ENCODE data around the gene KCNMA1.

The KCNMA1 gene

DNA sequence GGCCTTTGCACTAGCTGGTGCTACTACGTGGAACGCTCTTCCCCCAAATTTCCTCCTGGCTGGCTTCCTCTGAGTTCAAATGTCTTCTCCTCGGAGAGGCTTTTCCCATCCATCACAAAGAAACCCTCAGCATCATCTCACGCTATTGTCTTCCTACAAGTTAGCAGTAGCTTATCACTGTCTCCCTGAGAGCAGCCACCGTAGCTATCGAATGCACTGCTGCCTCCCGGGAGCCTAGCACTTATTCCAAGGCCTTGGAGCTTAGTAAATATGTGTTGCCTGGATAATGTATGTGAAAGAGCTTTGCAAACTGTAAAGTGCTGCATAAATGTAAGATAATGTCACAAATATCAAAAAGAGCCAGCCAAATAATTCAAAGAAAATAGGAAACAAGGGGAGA is 124.4 kb downstream of the KCNMA1 start:
- Histone ChIP-seq H3K36me3 (ENCODE audit: insufficient read depth, low read length) (no peaks in the 10 kb centered on the region), H3K4me3 (ENCODE audit: low read length) (no peak overlapping the region), H3K4me1 (ENCODE audit: insufficient read depth, low read length) (no peaks in the 10 kb centered on the region)

DNA sequence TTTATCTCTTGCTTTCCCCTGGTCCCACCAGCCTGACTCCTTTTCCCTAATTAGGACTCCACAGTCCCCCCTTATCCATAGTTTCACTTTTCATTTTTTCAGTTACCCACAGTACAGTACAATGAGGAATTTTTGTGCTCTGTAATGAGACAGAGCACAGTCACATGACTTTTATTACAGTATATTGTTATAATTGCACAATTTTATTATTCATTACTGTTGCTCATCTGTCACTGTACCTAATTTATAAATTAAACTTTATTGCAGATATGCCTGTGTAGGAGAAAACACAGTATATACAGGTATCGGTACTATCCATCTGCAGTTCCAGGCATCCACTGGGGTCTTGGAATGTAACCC is 125.4 kb downstream of the KCNMA1 start:
- H3K27me3 ChIP-seq (ENCODE audit: insufficient read depth, low read length) = peaks cover 4% of the 10 kb centered on the region
- no peaks in the 10 kb centered on the region for H3K4me1 ChIP-seq (ENCODE audit: insufficient read depth, low read length)
- no peaks in the 10 kb centered on the region for H3K9me3 ChIP-seq (ENCODE audit: low read length)
- no peak overlapping the region for H2AFZ ChIP-seq (ENCODE audit: low read depth, low read length)
- H3K36me3 ChIP-seq (ENCODE audit: insufficient read depth, low read length) = no peaks in the 10 kb centered on the region
- H3K4me3 ChIP-seq (ENCODE audit: low read length) = no peak overlapping the region

More for the DNA sequence above, 124.4 kb downstream of the KCNMA1 start:
- H3K27me3 ChIP-seq (ENCODE audit: insufficient read depth, low read length) = peaks cover 7% of the 10 kb centered on the region
- H3K9me3 ChIP-seq (ENCODE audit: low read length) = no peaks in the 10 kb centered on the region
- no peak overlapping the region for H2AFZ ChIP-seq (ENCODE audit: low read depth, low read length)

DNA sequence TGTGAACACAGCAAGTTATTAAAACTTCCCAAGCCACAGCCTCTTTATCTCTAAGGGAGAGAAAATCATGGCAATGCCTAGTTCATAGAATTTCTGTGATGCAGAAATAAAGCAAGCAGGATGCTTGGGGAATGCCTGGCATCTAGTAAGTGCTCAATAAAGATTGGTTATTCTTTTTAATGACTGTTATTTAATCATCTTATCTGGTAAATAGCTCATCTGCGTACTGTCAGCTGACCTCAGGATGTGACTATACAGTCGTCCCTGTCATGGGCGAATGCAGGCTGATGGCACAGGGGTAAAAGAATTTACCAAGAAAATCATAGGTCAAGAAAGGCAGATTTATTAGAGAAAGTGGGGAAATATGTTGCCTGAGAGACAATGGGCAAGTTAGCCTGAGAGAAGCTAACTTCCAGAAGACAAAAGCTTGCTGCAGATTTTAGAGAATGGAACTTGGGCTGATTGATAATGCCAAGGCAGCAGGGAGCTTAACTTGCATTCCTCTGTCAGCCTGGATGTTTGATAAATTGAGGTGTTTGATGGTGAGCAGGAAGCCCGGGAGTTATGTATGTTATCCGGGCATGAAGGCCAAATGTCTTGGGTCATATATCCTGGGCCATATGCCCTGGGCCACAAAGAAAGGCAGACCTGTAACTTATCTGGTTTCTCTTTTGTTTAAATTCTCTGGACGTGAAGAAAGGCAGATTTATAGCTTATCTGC is 126.0 kb downstream of the KCNMA1 start:
- Histone ChIP-seq H3K9me3 (ENCODE audit: low read length) (no peaks in the 10 kb centered on the region), H3K36me3 (ENCODE audit: insufficient read depth, low read length) (no peaks in the 10 kb centered on the region), H3K4me3 (ENCODE audit: low read length) (no peak overlapping the region), H2AFZ (ENCODE audit: low read depth, low read length) (no peak overlapping the region), H3K4me1 (ENCODE audit: insufficient read depth, low read length) (no peaks in the 10 kb centered on the region), H3K27me3 (ENCODE audit: insufficient read depth, low read length) (peaks cover 3% of the 10 kb centered on the region)

DNA sequence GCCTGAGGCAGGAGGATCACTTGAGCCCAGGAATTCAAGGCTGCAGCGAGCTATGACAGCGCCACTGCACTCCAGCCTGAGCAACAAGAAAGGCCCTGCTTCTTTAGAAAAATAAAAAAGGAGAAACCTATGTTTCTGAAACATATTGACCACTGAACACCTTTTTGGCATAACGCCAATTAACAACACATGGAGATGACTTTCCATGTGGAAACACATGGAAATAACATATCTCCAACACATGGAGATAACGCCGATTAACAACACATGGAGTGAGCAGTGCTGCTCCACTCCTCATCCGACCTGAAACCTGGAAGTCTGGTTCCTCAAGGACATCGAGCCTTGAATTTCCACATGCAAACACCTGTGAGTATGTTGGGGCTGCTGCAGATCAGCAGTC is 126.9 kb downstream of the KCNMA1 start:
- peaks cover 3% of the 10 kb centered on the region for H3K27me3 ChIP-seq (ENCODE audit: insufficient read depth, low read length)
- no peaks in the 10 kb centered on the region for H3K36me3 ChIP-seq (ENCODE audit: insufficient read depth, low read length)
- no peaks in the 10 kb centered on the region for H3K4me1 ChIP-seq (ENCODE audit: insufficient read depth, low read length)
- no peak overlapping the region for H2AFZ ChIP-seq (ENCODE audit: low read depth, low read length)
- no peak overlapping the region for H3K4me3 ChIP-seq (ENCODE audit: low read length)
- H3K9me3 ChIP-seq (ENCODE audit: low read length) = no peaks in the 10 kb centered on the region

DNA sequence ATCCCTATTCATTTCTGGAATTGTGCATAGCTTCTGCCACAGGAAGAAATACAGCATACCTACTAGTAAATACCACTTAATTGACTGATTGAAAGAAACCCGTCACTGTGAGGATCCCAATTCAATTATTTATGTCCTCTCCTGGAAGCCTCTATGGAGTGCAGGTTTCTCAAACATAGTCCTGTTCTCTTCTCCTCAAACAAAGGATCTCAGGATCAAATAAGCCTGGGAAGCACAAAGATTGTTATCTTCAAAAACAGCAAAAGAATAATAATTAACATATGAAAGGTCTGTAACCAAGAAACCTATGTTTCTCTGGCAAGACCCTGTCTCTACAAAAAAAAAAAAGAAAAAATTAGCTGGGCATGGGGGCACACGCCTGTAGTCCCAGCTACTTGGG is 127.3 kb downstream of the KCNMA1 start:
- no peak overlapping the region for H2AFZ ChIP-seq (ENCODE audit: low read depth, low read length)
- no peak overlapping the region for H3K4me3 ChIP-seq (ENCODE audit: low read length)
- no peaks in the 10 kb centered on the region for H3K9me3 ChIP-seq (ENCODE audit: low read length)
- no peaks in the 10 kb centered on the region for H3K36me3 ChIP-seq (ENCODE audit: insufficient read depth, low read length)
- no peaks in the 10 kb centered on the region for H3K4me1 ChIP-seq (ENCODE audit: insufficient read depth, low read length)
- peaks cover 3% of the 10 kb centered on the region for H3K27me3 ChIP-seq (ENCODE audit: insufficient read depth, low read length)

DNA sequence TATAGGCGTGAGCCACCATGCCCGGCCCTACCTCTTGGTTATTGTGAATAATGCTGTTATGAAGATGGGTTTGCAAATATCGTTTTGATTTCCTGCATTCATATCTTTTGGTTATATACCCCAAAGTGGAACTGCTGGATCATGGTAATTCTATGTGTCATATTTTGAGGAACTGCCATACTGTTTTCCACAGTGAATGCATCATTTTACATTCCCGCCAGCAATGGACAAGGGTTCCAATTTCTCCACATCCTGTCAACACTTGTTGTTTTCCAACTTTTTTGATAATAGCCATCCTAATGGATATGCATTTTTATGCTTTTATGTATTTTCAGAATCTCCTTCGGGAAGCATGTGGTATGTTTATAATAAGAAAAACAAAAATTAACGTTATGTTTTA is 128.2 kb downstream of the KCNMA1 start:
- Histone ChIP-seq H2AFZ (ENCODE audit: low read depth, low read length) (no peak overlapping the region), H3K4me3 (ENCODE audit: low read length) (no peak overlapping the region), H3K27me3 (ENCODE audit: insufficient read depth, low read length) (peaks cover 3% of the 10 kb centered on the region), H3K9me3 (ENCODE audit: low read length) (no peaks in the 10 kb centered on the region), H3K36me3 (ENCODE audit: insufficient read depth, low read length) (no peaks in the 10 kb centered on the region), H3K4me1 (ENCODE audit: insufficient read depth, low read length) (no peaks in the 10 kb centered on the region)

DNA sequence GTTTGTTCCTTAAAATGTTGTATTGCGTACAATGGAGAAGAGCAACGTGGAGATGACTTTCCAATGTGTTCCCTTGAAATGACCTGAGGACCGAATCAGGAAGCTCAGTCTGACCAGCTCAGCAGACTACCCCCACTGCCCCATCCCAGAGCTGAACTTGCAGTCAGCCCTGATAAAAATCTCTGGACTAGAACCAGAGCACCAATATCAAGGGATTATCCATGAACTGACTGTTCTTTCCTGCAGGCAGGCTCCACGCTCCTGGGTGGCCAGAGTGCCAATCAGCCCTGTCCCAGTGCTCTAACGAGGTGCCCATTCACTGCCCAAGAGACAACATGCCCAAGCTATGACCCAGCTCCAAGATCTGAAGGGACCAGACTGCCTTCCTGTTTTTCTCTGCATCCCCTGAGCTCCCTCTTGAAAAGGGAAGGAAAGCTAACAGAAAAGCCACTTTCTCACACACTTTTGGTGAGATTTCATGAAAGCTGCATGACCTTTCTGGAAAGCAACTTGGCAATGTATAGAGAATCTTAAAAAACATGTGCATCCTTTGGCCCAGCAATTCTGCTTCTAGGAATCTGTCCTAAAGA is 130.2 kb downstream of the KCNMA1 start:
- no peaks in the 10 kb centered on the region for H3K4me1 ChIP-seq (ENCODE audit: insufficient read depth, low read length)
- no peaks in the 10 kb centered on the region for H3K27me3 ChIP-seq (ENCODE audit: insufficient read depth, low read length)
- no peak overlapping the region for H2AFZ ChIP-seq (ENCODE audit: low read depth, low read length)
- H3K36me3 ChIP-seq (ENCODE audit: insufficient read depth, low read length) = no peaks in the 10 kb centered on the region
- no peaks in the 10 kb centered on the region for H3K9me3 ChIP-seq (ENCODE audit: low read length)
- no peak overlapping the region for H3K4me3 ChIP-seq (ENCODE audit: low read length)

DNA sequence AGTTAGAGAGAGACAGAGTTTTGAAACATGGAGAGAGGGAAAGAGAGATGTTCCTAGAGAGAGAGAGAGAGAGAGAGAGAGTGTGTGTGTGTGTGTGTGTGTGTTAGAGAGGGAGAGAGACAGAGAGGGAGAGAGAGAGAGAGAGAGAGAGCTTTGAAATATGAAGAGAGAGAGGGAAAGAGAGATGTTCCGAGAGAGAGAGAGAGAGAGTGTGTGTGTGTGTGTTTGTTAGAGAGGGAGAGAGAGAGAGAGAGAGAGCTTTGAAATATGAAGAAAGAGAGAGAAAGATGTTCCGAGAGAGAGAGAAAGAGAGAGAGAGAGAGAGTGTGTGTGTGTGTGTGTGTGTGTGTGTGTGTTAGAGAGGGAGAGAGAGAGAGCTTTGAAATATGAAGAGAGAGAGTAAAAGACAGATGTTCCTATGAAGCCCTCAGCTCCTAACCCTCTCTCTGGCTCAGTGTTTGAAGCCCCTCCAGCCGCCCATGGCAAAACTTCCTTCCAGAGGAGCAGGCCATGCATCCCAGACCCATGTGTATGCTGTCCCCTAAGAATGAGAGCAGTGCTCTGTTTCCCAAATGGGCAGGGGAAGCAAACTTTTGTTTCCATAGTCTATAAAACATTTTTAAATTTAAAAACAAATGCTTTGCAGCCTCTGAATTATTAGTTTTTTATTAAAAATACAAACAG is 130.9 kb downstream of the KCNMA1 start:
- no peaks in the 10 kb centered on the region for H3K9me3 ChIP-seq (ENCODE audit: low read length)
- no peaks in the 10 kb centered on the region for H3K36me3 ChIP-seq (ENCODE audit: insufficient read depth, low read length)
- no peaks in the 10 kb centered on the region for H3K4me1 ChIP-seq (ENCODE audit: insufficient read depth, low read length)
- no peaks in the 10 kb centered on the region for H3K27me3 ChIP-seq (ENCODE audit: insufficient read depth, low read length)
- no peak overlapping the region for H2AFZ ChIP-seq (ENCODE audit: low read depth, low read length)
- H3K4me3 ChIP-seq (ENCODE audit: low read length) = no peak overlapping the region

DNA sequence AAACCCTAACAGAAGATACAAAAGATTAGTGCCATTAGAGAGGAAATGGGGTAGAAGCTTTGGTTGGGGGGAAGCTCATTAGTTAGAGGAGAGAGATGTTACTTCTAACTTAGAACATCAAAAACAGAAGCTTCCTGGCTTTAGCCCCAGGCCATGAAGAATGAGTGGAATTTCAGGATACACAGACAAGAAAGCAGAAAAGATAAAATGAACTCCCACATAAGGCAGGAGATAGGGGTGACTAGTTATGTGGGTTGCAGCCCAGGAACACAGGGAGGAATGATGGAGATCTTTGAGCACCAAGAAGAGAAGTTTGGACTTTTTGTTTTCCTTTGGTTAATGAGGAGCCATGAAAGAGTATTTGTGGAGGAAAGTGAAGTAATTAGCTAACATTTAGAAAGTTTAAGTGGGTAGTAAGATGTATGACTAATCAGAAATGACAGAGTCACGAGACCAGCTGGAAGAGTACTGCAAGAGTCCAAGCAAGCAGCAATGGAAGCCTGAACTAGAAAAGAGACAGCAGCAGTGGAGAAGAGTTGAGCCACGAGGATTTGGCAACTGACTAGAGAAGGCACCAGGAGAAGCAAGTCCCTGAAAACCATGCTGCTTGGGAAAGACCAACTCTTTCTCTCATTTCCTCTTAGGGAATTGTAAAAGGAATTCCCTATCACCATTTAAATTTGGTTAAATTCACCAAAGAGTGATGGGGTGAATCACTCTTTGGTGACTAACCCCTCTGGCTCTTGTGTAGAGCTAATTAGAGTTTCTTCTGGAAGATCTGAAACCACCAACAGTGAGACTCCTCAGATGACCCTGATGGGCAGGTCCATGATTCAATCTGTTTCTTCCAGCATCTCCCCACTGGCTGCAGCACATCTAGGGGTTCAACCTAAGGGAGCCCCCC is 131.9 kb downstream of the KCNMA1 start:
- Histone ChIP-seq H3K4me1 (ENCODE audit: insufficient read depth, low read length) (no peaks in the 10 kb centered on the region), H3K27me3 (ENCODE audit: insufficient read depth, low read length) (no peaks in the 10 kb centered on the region), H3K4me3 (ENCODE audit: low read length) (no peak overlapping the region), H3K36me3 (ENCODE audit: insufficient read depth, low read length) (no peaks in the 10 kb centered on the region), H2AFZ (ENCODE audit: low read depth, low read length) (no peak overlapping the region), H3K9me3 (ENCODE audit: low read length) (no peaks in the 10 kb centered on the region)

DNA sequence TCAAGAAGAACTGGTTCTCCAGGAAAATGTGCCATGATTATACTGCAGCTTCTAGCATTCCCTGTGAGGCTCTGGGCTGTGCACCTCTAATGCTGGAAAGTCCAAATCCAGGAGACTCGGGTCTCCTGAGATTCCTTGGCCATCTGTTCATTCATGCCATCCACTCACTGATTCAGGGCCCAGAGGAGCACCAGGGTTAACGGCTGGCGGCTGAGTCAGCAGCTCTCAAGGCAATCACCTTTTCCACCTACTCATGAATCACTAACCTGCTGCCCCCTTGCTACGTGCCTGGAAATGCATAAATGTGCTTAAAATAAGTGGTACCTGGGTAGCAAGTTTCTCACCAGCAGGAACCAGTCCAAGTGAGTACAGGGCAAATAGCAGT is 132.7 kb downstream of the KCNMA1 start:
- H3K27me3 ChIP-seq (ENCODE audit: insufficient read depth, low read length) = no peaks in the 10 kb centered on the region
- no peaks in the 10 kb centered on the region for H3K36me3 ChIP-seq (ENCODE audit: insufficient read depth, low read length)
- H2AFZ ChIP-seq (ENCODE audit: low read depth, low read length) = no peak overlapping the region
- no peak overlapping the region for H3K4me3 ChIP-seq (ENCODE audit: low read length)
- H3K9me3 ChIP-seq (ENCODE audit: low read length) = no peaks in the 10 kb centered on the region
- no peaks in the 10 kb centered on the region for H3K4me1 ChIP-seq (ENCODE audit: insufficient read depth, low read length)

DNA sequence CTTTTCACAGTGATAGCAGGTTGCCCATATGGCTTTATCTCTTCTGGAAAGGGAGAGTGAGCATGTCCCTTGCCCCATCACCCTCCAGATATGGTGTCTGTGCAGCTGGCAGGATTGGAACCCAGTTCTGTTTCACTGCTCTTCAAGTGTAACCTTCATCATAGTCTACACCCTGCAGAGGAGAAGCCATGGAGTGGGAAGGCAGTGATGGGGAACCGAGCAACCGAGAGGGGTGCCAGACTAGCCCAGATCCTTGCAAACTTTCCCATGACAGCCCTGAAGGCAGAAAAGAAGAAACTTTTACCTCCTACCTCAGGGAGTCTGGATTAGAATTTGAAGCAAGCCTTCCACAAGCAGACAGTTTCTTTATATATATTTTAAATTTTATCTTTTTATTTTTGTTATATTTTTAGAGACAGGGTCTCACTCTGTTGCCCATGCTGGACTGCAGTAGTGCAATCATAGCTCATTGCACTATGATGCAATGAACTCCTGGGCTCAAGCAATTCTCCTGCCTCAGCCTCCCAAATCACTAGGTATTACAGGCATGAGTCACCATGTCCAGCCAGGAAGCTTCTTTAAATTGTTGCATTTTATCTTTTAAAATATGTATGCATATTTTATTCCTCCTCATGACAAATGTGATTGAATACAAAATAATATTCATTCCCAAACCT is 133.3 kb downstream of the KCNMA1 start:
- Histone ChIP-seq H3K27me3 (ENCODE audit: insufficient read depth, low read length) (no peaks in the 10 kb centered on the region), H3K4me3 (ENCODE audit: low read length) (no peak overlapping the region), H2AFZ (ENCODE audit: low read depth, low read length) (no peak overlapping the region), H3K36me3 (ENCODE audit: insufficient read depth, low read length) (no peaks in the 10 kb centered on the region), H3K4me1 (ENCODE audit: insufficient read depth, low read length) (no peaks in the 10 kb centered on the region), H3K9me3 (ENCODE audit: low read length) (no peaks in the 10 kb centered on the region)

DNA sequence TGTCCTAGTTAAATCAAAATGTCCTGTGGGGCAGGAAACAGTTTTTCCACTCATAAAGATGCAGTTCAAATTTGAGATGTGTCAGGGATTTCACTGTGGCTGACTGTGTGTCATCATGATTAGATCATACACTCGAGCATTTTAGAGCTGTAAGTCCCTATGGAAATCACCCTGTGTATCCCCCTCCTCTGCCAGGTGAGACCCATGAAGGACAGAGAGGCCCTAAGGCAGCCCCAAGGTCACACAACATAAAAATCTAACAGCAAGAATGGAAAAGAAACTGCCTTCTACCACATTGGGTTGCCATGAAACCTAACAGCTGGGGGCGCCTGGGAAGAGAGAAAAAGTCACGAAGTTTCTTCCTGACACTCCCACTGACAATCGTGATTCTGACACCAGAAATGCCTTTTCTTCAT is 135.8 kb downstream of the KCNMA1 start:
- Histone ChIP-seq H2AFZ (ENCODE audit: low read depth, low read length) (no peak overlapping the region), H3K4me1 (ENCODE audit: insufficient read depth, low read length) (peaks cover 8% of the 10 kb centered on the region), H3K9me3 (ENCODE audit: low read length) (no peaks in the 10 kb centered on the region), H3K36me3 (ENCODE audit: insufficient read depth, low read length) (no peaks in the 10 kb centered on the region), H3K27me3 (ENCODE audit: insufficient read depth, low read length) (no peaks in the 10 kb centered on the region), H3K4me3 (ENCODE audit: low read length) (no peak overlapping the region)
